ENCODE data around the gene KPTN.

KPTN gene

GRCh38 chr19:47435196-47435595 lies 48.8 kb downstream of the KPTN start:
- no peaks in the 10 kb centered on the region for H4K20me1 ChIP-seq (ENCODE audit: insufficient read depth, low read length)
- H3K4me3 ChIP-seq (ENCODE audit: low read length) = peak overlapping the region; percentile 55
- no peaks in the 10 kb centered on the region for H3K79me2 ChIP-seq (ENCODE audit: low read length)
- peak overlapping the region; percentile 54 for H3K4me2 ChIP-seq (ENCODE audit: low read length)
- no peaks in the 10 kb centered on the region for H3K36me3 ChIP-seq (replicated peaks; ENCODE audit: low read depth, low read length)
- H3K4me1 ChIP-seq (ENCODE audit: low read length) = peaks cover 26% of the 10 kb centered on the region
- H3K27me3 ChIP-seq (ENCODE audit: low read depth, low read length) = peaks cover 24% of the 10 kb centered on the region
- no peak overlapping the region for H3K27ac ChIP-seq (ENCODE audit: low read length)
- no peaks in the 10 kb centered on the region for H3K9me3 ChIP-seq (ENCODE audit: insufficient read depth, low read length)
- H2AFZ ChIP-seq (ENCODE audit: low read depth, low read length) = no peak overlapping the region
- TF ChIP-seq EZH2phosphoT487 (IDR thresholded peaks at IDR 0.05; ENCODE audit: low read depth) = no peak
- TF ChIP-seq, protein P1, sequence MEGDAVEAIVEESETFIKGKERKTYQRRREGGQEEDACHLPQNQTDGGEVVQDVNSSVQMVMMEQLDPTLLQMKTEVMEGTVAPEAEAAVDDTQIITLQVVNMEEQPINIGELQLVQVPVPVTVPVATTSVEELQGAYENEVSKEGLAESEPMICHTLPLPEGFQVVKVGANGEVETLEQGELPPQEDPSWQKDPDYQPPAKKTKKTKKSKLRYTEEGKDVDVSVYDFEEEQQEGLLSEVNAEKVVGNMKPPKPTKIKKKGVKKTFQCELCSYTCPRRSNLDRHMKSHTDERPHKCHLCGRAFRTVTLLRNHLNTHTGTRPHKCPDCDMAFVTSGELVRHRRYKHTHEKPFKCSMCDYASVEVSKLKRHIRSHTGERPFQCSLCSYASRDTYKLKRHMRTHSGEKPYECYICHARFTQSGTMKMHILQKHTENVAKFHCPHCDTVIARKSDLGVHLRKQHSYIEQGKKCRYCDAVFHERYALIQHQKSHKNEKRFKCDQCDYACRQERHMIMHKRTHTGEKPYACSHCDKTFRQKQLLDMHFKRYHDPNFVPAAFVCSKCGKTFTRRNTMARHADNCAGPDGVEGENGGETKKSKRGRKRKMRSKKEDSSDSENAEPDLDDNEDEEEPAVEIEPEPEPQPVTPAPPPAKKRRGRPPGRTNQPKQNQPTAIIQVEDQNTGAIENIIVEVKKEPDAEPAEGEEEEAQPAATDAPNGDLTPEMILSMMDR (IDR thresholded peaks at IDR 0.05; ENCODE audit: low read depth, low read length) = no peak
- H3K9ac ChIP-seq (ENCODE audit: low read length) = no peak overlapping the region

DNA sequence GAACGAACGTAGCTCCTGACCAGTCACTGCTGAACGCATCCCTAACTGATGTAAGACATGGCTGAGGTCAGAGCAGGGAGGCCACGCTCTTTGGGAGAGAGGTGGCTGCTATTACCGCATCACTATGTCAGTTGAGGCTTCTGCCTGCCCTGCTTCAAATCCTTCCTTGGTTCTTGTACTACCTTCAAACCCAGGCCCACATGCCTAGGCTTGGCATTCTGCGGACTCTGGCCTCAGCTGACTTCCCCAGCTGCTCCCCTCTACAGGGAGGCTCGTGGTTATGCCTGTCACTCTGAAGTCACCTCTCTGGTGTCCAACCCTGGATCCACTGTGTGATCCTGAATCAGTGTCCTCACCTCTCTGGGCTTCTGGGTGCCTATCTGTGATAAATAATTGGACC lies 49.9 kb downstream of the KPTN start:
- no peak overlapping the region for H3K4me3 ChIP-seq (ENCODE audit: low read length)
- peaks cover 21% of the 10 kb centered on the region for H3K27me3 ChIP-seq (ENCODE audit: low read depth, low read length)
- no peak overlapping the region for H3K4me2 ChIP-seq (ENCODE audit: low read length)
- no peaks in the 10 kb centered on the region for H3K36me3 ChIP-seq (replicated peaks; ENCODE audit: low read depth, low read length)
- peaks cover 27% of the 10 kb centered on the region for H3K4me1 ChIP-seq (ENCODE audit: low read length)
- H3K9ac ChIP-seq (ENCODE audit: low read length) = no peak overlapping the region
- no peak overlapping the region for H3K27ac ChIP-seq (ENCODE audit: low read length)
- no peak for TF ChIP-seq EZH2phosphoT487 (IDR thresholded peaks at IDR 0.05; ENCODE audit: low read depth)
- TF ChIP-seq, protein P1 (IDR thresholded peaks at IDR 0.05; ENCODE audit: low read depth, low read length) = no peak
- H3K79me2 ChIP-seq (ENCODE audit: low read length) = no peaks in the 10 kb centered on the region
- H2AFZ ChIP-seq (ENCODE audit: low read depth, low read length) = no peak overlapping the region
- H3K9me3 ChIP-seq (ENCODE audit: insufficient read depth, low read length) = no peaks in the 10 kb centered on the region
- no peaks in the 10 kb centered on the region for H4K20me1 ChIP-seq (ENCODE audit: insufficient read depth, low read length)

DNA sequence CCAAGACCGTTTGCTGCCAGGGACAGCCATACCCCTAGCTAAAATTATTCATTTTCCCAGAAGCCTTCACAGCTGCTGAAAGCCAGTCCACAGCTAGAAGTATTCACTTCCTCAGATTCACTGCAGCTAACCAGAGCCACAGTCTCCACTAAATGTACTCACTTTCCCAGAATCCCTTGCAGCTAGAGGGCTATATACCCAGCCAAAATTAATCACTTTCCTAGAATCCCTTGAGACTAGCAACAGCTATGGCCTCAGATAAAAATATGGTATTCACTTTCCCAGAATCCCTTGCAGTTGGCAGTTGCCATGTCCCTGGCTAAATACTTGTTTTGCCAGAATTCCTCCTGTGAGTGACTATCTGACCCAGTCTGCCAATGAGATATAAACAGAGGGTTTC lies 50.9 kb downstream of the KPTN start:
- H3K27me3 ChIP-seq (ENCODE audit: low read depth, low read length) = peaks cover 21% of the 10 kb centered on the region
- no peaks in the 10 kb centered on the region for H3K36me3 ChIP-seq (replicated peaks; ENCODE audit: low read depth, low read length)
- no peak for TF ChIP-seq EZH2phosphoT487 (IDR thresholded peaks at IDR 0.05; ENCODE audit: low read depth)
- peak overlapping the region; percentile 65 for H2AFZ ChIP-seq (ENCODE audit: low read depth, low read length)
- H3K9ac ChIP-seq (ENCODE audit: low read length) = no peak overlapping the region
- H3K4me3 ChIP-seq (ENCODE audit: low read length) = no peak overlapping the region
- 0 out of 2 replicates have a peak overlapping the region, but pooled peaks have one; percentile 5 for H3K4me2 ChIP-seq (ENCODE audit: low read length)
- peaks cover 35% of the 10 kb centered on the region for H3K4me1 ChIP-seq (ENCODE audit: low read length)
- H3K27ac ChIP-seq (ENCODE audit: low read length) = no peak overlapping the region
- H4K20me1 ChIP-seq (ENCODE audit: insufficient read depth, low read length) = no peaks in the 10 kb centered on the region
- H3K79me2 ChIP-seq (ENCODE audit: low read length) = no peaks in the 10 kb centered on the region
- no peaks in the 10 kb centered on the region for H3K9me3 ChIP-seq (ENCODE audit: insufficient read depth, low read length)

DNA sequence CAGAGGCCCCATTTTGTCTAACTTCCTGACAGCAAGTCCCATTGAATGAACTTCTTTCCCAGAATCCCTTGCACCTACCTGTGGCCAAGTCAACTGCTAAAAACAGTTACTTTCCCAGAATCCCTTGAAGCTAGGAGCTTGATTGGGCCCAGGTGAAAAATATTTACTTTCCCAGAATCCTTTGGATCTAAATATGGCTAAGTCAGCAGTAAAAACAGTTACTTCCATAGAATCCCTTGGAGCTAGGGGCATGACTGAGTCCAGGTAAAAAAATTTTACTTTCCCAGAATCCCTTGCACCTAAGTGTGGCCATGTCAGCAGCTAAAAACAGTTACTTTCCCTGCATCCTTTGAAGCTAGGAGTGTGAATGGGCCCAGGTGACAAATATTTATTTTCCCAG lies 51.5 kb downstream of the KPTN start:
- Histone ChIP-seq H4K20me1 (ENCODE audit: insufficient read depth, low read length) (no peaks in the 10 kb centered on the region), H3K4me1 (ENCODE audit: low read length) (peaks cover 39% of the 10 kb centered on the region), H2AFZ (ENCODE audit: low read depth, low read length) (peak overlapping the region; percentile 65; the same call in 1 of the 2 replicates), H3K27ac (ENCODE audit: low read length) (no peak overlapping the region), H3K36me3 (replicated peaks; ENCODE audit: low read depth, low read length) (no peaks in the 10 kb centered on the region), H3K9ac (ENCODE audit: low read length) (no peak overlapping the region), H3K4me2 (ENCODE audit: low read length) (0 out of 2 replicates have a peak overlapping the region, but pooled peaks have one; percentile 5), H3K79me2 (ENCODE audit: low read length) (no peaks in the 10 kb centered on the region), H3K9me3 (ENCODE audit: insufficient read depth, low read length) (no peaks in the 10 kb centered on the region), H3K4me3 (ENCODE audit: low read length) (no peak overlapping the region), H3K27me3 (ENCODE audit: low read depth, low read length) (peaks cover 21% of the 10 kb centered on the region)
- TF ChIP-seq, protein P1 (IDR thresholded peaks at IDR 0.05; ENCODE audit: low read depth, low read length) = no peak
- TF ChIP-seq EZH2phosphoT487 (IDR thresholded peaks at IDR 0.05; ENCODE audit: low read depth) = no peak
